Bronchial epithelial cell (primary cell): Measurements from ENCODE around the gene CFHR5. TPM values are rescaled to one million over a fixed set of nuclear protein-coding genes. Genes with fewer than 3 reads are reported as not detected.
"Not testable (repeated sequence)": the region's sequence is repeated elsewhere in the genome, so short reads cannot be mapped to it uniquely, and the experiment has no call there.

Experiments
- DNase-seq: peaks from one replicate; pipeline ENCODE4 v3.0.0-alpha.2; 2010; ENCODE audit warnings: low read depth
- FAIRE-seq: peaks from 2 replicates; lab custom pipeline; 2011; peaks lifted over from hg19 to GRCh38; lab: Jason Lieb, UNC
- H3K27me3 ChIP-seq: 2 replicates; pipeline ENCODE4 v1.5.1; 2011; ENCODE audit warnings: low read length; ENCODE audit not compliant: control insufficient read depth, insufficient read depth
- H3K36me3 ChIP-seq: 2 replicates; pipeline ENCODE4 v1.5.1; 2011; ENCODE audit warnings: low read length; ENCODE audit not compliant: control insufficient read depth, insufficient read depth
- H3K4me3 ChIP-seq: 2 replicates; pipeline ENCODE4 v1.5.1; 2011; ENCODE audit warnings: mild to moderate bottlenecking, low read depth, low read length, control low read depth
- total RNA-seq: library from RNA; depleted of rRNA; stranded (reverse); fragments of >200 nt; gene quantifications from 2 replicates; pipeline ENCODE4 v1.2.1, GENCODE V29; 2014
- TF ChIP-seq, protein P1 (sequence below): IDR thresholded peaks from 2 replicates; pipeline ENCODE4 v1.5.1; 2011; ENCODE audit warnings: mild to moderate bottlenecking, moderate library complexity, low read length, control low read depth, inconsistent platforms; ENCODE audit not compliant: insufficient read depth, severe bottlenecking

Gene CFHR5
- total RNA-seq, 1 donor from 2014 or later = not detected

DNA sequence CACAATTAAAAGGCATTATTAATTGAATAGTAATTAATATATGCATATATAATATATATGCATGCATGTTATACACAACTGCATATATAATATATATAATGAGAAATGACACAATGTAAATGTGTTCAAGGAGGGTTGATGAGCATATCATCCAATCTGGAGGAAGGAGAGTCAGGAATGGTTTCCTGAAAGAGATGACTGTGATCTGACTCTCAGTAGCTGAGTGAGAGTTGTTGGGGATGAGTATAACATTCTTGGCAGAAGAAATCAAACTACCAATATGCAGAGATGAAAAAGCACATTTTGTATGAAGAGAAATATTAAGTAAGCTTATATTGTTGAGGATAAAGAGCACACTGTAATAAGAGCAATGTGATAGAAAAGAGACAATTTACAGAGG lies 52.4 kb downstream of the CFHR5 start:
- FAIRE-seq (no peak), DNase-seq (peak; percentile 22)
- no peaks in the 10 kb centered on the region for H3K36me3 ChIP-seq
- H3K4me3 ChIP-seq = no peak overlapping the region
- TF ChIP-seq, protein P1, sequence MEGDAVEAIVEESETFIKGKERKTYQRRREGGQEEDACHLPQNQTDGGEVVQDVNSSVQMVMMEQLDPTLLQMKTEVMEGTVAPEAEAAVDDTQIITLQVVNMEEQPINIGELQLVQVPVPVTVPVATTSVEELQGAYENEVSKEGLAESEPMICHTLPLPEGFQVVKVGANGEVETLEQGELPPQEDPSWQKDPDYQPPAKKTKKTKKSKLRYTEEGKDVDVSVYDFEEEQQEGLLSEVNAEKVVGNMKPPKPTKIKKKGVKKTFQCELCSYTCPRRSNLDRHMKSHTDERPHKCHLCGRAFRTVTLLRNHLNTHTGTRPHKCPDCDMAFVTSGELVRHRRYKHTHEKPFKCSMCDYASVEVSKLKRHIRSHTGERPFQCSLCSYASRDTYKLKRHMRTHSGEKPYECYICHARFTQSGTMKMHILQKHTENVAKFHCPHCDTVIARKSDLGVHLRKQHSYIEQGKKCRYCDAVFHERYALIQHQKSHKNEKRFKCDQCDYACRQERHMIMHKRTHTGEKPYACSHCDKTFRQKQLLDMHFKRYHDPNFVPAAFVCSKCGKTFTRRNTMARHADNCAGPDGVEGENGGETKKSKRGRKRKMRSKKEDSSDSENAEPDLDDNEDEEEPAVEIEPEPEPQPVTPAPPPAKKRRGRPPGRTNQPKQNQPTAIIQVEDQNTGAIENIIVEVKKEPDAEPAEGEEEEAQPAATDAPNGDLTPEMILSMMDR = no peak
- no peaks in the 10 kb centered on the region for H3K27me3 ChIP-seq

DNA sequence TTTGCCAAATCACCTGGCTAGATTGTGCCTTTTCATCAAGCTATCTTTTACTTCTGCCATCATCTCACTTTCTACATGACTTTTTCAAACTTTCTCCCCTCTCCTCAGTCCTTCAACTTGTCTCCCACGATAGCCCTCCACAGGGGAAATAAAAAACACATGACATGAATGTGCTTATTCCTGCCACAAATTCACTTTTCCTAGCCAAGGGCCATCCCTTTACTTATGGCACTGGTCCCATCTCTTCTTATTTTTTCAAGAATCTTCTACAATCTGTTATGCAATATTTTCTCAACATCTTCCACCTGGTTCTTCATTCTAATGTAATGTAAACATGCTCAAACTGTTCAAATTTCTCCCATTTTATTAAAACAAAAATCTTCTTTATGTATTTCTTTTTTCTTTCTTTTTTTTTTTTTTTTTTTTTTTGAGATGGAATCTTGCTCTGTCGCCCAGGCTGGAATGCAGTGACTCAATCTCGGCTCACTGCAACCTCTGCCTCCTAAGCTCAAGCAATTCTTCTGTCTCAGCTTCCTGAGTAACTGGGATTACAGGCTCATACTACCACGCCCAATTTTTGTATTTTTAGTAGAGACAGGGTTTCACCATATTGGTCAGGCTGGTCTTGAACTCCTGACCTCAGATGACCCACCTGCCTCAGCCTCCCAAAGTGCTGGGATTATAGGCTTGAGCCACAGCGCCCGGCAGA lies 57.4 kb downstream of the CFHR5 start:
- DNase-seq = peak; percentile 82
- FAIRE-seq, H3K4me3 ChIP-seq, H3K27me3 ChIP-seq, H3K36me3 ChIP-seq: not testable (repeated sequence)

DNA sequence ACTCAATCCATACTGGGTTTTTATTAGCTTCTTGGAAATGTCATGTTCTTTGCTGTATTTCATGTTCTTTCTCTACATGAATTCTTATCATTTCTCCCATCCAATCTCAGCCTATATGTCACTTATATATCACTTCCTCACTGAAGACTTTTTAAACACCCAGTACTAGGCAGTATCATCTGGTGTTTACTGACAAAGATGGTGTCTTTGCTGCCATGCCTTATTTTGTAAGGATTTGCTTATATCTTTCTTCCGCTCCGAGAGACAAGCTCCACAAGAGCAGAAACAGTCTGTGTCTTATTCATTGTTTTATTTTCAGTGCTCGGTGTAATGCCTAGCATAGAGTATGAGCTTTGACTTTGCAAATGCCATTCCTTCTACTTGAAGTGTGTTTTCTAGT lies 59.5 kb downstream of the CFHR5 start:
- H3K36me3 ChIP-seq = no peaks in the 10 kb centered on the region
- TF ChIP-seq, protein P1 = no peak
- DNase-seq = no peak
- no peak overlapping the region for H3K4me3 ChIP-seq
- H3K27me3 ChIP-seq = no peaks in the 10 kb centered on the region
- FAIRE-seq = no peak

DNA sequence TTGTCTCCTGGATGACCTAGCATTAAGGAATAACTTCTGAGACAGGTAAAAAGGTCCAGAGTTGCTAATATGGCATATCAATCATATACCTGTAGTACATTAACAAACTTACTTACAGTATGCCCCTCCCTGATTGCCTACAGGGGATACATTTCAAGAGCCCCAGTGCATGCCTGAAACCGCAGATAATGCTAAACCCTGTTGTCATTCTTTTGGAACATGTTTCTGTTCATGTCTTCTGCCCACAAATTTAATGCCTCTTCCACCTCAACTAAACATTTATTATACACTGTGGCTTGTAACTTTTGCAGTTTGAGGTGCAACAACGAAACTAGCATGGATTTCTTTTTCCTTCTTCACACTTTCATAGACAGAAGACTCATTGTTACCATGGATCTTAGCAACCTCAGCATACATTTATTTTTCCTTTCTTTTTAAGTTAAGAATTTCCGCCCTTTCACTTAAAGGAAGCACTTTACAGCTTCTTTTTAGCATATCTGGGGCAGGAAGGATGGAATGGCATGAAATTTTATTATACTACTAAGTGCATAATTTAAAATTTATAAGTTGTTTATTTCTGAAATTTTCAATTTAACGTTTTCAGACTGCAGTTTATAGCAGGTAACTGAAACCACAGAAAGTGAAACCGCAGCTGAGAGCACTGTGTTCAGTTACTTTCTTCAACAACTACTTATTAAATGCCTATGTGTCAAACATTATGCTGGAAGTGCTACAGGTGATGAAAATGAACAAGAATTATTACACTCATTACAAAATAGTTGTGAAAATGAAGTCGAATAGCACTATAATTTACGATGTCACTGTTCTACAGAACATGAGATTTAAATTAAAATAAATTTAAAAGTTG lies 64.4 kb downstream of the CFHR5 start:
- no peak for DNase-seq
- FAIRE-seq = no peak
- TF ChIP-seq, protein P1 = no peak

DNA sequence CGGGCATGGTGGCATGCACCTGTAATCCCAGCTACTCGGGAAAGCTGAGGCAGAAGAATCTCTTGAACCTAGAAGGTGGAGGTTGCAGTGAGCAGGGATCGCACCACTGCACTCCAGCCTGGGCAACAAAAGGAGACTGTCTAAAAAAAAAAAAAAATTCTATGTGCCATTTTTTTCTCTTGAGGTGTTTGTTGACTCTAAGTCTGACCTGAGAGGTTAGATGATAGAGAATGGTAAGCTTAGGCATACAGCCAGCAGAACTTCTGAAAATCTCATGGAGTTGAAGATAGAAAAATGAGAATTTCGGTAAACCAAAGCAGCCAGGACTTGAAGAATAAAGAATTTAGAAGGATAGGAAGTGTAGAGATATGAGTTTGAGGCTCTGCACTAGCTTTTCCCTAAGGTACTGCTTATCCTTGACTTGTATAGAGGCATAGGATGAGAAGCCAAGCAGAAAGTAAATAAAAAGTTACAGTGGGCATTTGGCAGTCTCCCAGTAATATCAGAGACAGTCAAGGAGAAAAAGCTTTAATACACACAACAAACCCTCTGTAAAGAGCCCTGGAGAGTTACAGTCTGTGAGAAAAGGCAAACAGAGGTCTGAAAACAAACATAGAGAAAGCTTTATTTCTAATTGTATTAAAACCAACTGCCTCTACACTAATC lies 65.5 kb downstream of the CFHR5 start:
- no peak overlapping the region for H3K4me3 ChIP-seq
- TF ChIP-seq, protein P1 = no peak
- H3K27me3 ChIP-seq = no peaks in the 10 kb centered on the region
- no peak for FAIRE-seq
- no peak for DNase-seq
- H3K36me3 ChIP-seq = no peaks in the 10 kb centered on the region

More for the DNA sequence above, 64.4 kb downstream of the CFHR5 start:
- Histone ChIP-seq H3K36me3 (no peaks in the 10 kb centered on the region), H3K4me3 (no peak overlapping the region), H3K27me3 (no peaks in the 10 kb centered on the region)

DNA sequence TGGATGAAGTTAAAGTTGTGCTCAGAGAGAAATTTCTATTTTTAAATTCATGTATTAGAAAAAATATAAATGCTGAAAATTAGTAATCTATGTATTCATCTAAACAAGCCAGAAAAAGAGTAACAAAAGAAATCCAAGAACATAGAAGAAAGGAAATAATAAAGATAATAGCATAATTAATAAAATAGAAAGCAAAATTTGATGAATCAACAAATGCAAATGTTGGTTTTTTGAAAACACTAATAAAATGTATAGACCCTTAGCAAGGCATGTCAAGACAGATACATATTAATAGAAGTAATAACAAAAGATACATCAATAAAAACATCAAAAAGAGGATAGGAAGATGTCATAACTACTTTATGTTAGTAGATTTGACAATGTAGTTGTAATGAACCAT lies 71.7 kb downstream of the CFHR5 start:
- Histone ChIP-seq H3K27me3 (no peaks in the 10 kb centered on the region), H3K4me3 (no peak overlapping the region), H3K36me3 (no peaks in the 10 kb centered on the region)
- DNase-seq (no peak), FAIRE-seq (no peak)
- TF ChIP-seq, protein P1 = no peak
